GM12801 (cell line): ENCODE data around the gene SKIL.

ENCODE experiments used
- CTCF ChIP-seq: IDR thresholded peaks from one replicate; pipeline ENCODE4 v1.5.1; 2011; ENCODE audit warnings: control low read depth; ENCODE audit not compliant: insufficient read length; ENCODE audit errors: extremely low read depth

Gene SKIL

GRCh38 chr3:170344971-170345370 is 12.5 kb upstream of the SKIL start:
- no peak for TF ChIP-seq CTCF

GRCh38 chr3:170346481-170347392 is 10.8 kb upstream of the SKIL start:
- TF ChIP-seq CTCF, result no peak

GRCh38 chr3:170350515-170351413 is 6.8 kb upstream of the SKIL start:
- no peak for TF ChIP-seq CTCF

GRCh38 chr3:170352936-170353335 is 4.6 kb upstream of the SKIL start:
- no peak for TF ChIP-seq CTCF

GRCh38 chr3:170353485-170353884 is 4.0 kb upstream of the SKIL start:
- no peak for TF ChIP-seq CTCF

GRCh38 chr3:170354760-170355159 is 2.8 kb upstream of the SKIL start:
- no peak for TF ChIP-seq CTCF

GRCh38 chr3:170355738-170356595 is 1.5 kb upstream of the SKIL start:
- TF ChIP-seq CTCF, result no peak
